H1 (cell line): ENCODE results near the gene ABCG1. TPM values are rescaled to one million over a fixed set of nuclear protein-coding genes. Genes with fewer than 3 reads are reported as not detected.

Experiments
- CTCF ChIA-PET: fragments of 300-600 bp; sonication (Branson Sonifier 250); formaldehyde crosslinking; loops from one replicate; lab custom pipeline; 2021; ENCODE audit not compliant: partially characterized antibody; lab: Charles Lee
- POLR2A ChIA-PET: fragments of 300-600 bp; sonication (Branson Sonifier 250); formaldehyde crosslinking; loops from one replicate; lab custom pipeline; 2021; ENCODE audit warnings: inconsistent platforms; ENCODE audit not compliant: partially characterized antibody; lab: Charles Lee
- DNase-seq, 2 experiments: peaks; one replicate each; pipeline versions ENCODE4 v3.0.0 to v3.0.0-alpha.2; 2010 to 2022; ENCODE audit warnings: low spot score in 2 of 2, low read depth in 1 of 2, mixed read lengths in 1 of 2
- FAIRE-seq: peaks from 2 replicates; lab custom pipeline; 2011; peaks lifted over from hg19 to GRCh38; lab: Jason Lieb, UNC
- H2AFZ ChIP-seq: 2 replicates; pipeline ENCODE4 v1.8.1; 2012; ENCODE audit warnings: low read length, inconsistent platforms
- H2AK5ac ChIP-seq: 2 replicates; pipeline ENCODE4 v1.6.1; 2013; ENCODE audit warnings: low read depth, low read length
- H2BK120ac ChIP-seq: replicated peaks from 2 replicates; pipeline ENCODE3; 2013; ENCODE audit warnings: low read depth, low read length, inconsistent platforms
- H2BK12ac ChIP-seq: 2 replicates; pipeline ENCODE4 v1.6.1; 2013; ENCODE audit warnings: low read depth, low read length
- H2BK15ac ChIP-seq: 2 replicates; pipeline ENCODE4 v1.6.1; 2013; ENCODE audit warnings: low read length
- H2BK20ac ChIP-seq: 2 replicates; pipeline ENCODE4 v1.6.1; 2013; ENCODE audit warnings: low read length
- H2BK5ac ChIP-seq: 2 replicates; pipeline ENCODE4 v1.6.1; 2013; ENCODE audit warnings: low read depth, low read length
- H3K14ac ChIP-seq: 2 replicates; pipeline ENCODE4 v1.6.1; 2013; ENCODE audit warnings: inconsistent platforms; ENCODE audit not compliant: insufficient read length
- H3K18ac ChIP-seq: 2 replicates; pipeline ENCODE4 v1.6.1; 2013; ENCODE audit warnings: low read length; ENCODE audit errors: extremely low read depth
- H3K23ac ChIP-seq: 2 replicates; pipeline ENCODE4 v1.6.1; 2013; ENCODE audit warnings: inconsistent platforms; ENCODE audit not compliant: insufficient read length
- H3K23me2 ChIP-seq: 2 replicates; pipeline ENCODE4 v1.6.1; 2013; ENCODE audit warnings: low read depth, low read length
- H3K27ac ChIP-seq: 2 replicates; pipeline ENCODE4 v1.6.1; 2011; ENCODE audit warnings: low read depth, low read length, inconsistent platforms
- H3K27me3 ChIP-seq, 4 experiments: replicated peaks in 1 of 4; 1 replicate in 1 of 4; 2 replicates in 3 of 4; pipeline versions ENCODE4 v1.6.1 to v1.8.1; 2011 to 2013; ENCODE audit warnings: low read length in 3 of 4, mild to moderate bottlenecking in 3 of 4, inconsistent platforms in 2 of 4, mixed read lengths in 2 of 4, moderate library complexity in 1 of 4; ENCODE audit not compliant: control insufficient read depth in 3 of 4, insufficient read depth in 3 of 4; ENCODE audit errors: extremely low read depth in 1 of 4
- H3K36me3 ChIP-seq, 4 experiments: 2 replicates each; pipeline versions ENCODE4 v1.6.1 to v1.8.1; 2011 to 2013; ENCODE audit warnings: mild to moderate bottlenecking in 4 of 4, low read length in 3 of 4, moderate library complexity in 2 of 4, control low read depth in 1 of 4, inconsistent platforms in 1 of 4; ENCODE audit not compliant: insufficient read depth in 4 of 4, control insufficient read depth in 2 of 4
- H3K4ac ChIP-seq: replicated peaks from 2 replicates; pipeline ENCODE3; 2013; ENCODE audit warnings: low read length, low read depth, mixed read lengths, inconsistent platforms; ENCODE audit not compliant: insufficient read length
- H3K4me1 ChIP-seq, 4 experiments: replicated peaks in 1 of 4; 1 replicate in 1 of 4; 2 replicates in 3 of 4; pipeline versions ENCODE4 v1.6.1 to v1.8.1; 2011 to 2013; ENCODE audit warnings: low read length in 3 of 4, inconsistent platforms in 2 of 4, mixed read lengths in 1 of 4; ENCODE audit not compliant: insufficient read depth in 4 of 4, control insufficient read depth in 3 of 4
- H3K4me2 ChIP-seq, 2 experiments: 2 replicates each; pipeline versions ENCODE4 v1.6.1 to v1.8.1; 2011 to 2013; ENCODE audit warnings: low read depth in 2 of 2, low read length in 2 of 2, control low read depth in 1 of 2, inconsistent platforms in 1 of 2, mild to moderate bottlenecking in 1 of 2; ENCODE audit not compliant: insufficient read depth in 1 of 2
- H3K4me3 ChIP-seq, 4 experiments: fragments of 200-600, 300-600 bp in 1 of 4; sonication (generic), shearing (Covaris generic), sonication (Bioruptor Twin) in 1 of 4; 2 replicates each; pipeline versions ENCODE4 v1.5.1 to v1.8.1; 2011 to 2016; ENCODE audit warnings: low read length in 4 of 4, low read depth in 3 of 4, control low read depth in 2 of 4, inconsistent platforms in 2 of 4, mild to moderate bottlenecking in 2 of 4, mixed read lengths in 1 of 4, moderate library complexity in 1 of 4; ENCODE audit not compliant: insufficient read depth in 2 of 4; ENCODE audit errors: extremely low read depth in 1 of 4
- H3K56ac ChIP-seq: replicated peaks from 2 replicates; pipeline ENCODE3; 2013; ENCODE audit warnings: low read depth, mild to moderate bottlenecking, mixed read lengths, low read length, inconsistent platforms; ENCODE audit not compliant: insufficient read length
- H3K79me1 ChIP-seq: 2 replicates; pipeline ENCODE4 v1.6.1; 2013; ENCODE audit warnings: low read depth, low read length, control low read depth
- H3K79me2 ChIP-seq, 2 experiments: 2 replicates each; pipeline versions ENCODE4 v1.6.1 to v1.8.1; 2012 to 2013; ENCODE audit warnings: low read length in 2 of 2, mild to moderate bottlenecking in 2 of 2, inconsistent platforms in 1 of 2; ENCODE audit not compliant: insufficient read depth in 2 of 2, control insufficient read depth in 1 of 2
- H3K9ac ChIP-seq, 4 experiments: replicated peaks in 1 of 4; 1 replicate in 1 of 4; 2 replicates in 3 of 4; pipeline versions ENCODE4 v1.6.1 to v1.8.1; 2011 to 2013; ENCODE audit warnings: low read depth in 3 of 4, low read length in 3 of 4, control low read depth in 2 of 4, mild to moderate bottlenecking in 2 of 4, moderate library complexity in 2 of 4, inconsistent platforms in 1 of 4; ENCODE audit errors: extremely low read depth in 1 of 4
- H3K9me3 ChIP-seq, 2 experiments: 2 replicates each; pipeline versions ENCODE4 v1.6.1 to v1.8.1; 2012 to 2013; ENCODE audit warnings: mild to moderate bottlenecking in 2 of 2, moderate library complexity in 2 of 2, control low read depth in 1 of 2, inconsistent platforms in 1 of 2, low read depth in 1 of 2, low read length in 1 of 2, mixed read lengths in 1 of 2; ENCODE audit not compliant: insufficient read depth in 2 of 2
- H4K20me1 ChIP-seq, 2 experiments: replicated peaks in 1 of 2; 2 replicates each; pipeline versions ENCODE3 to v1.8.1; 2011 to 2013; ENCODE audit warnings: inconsistent platforms in 2 of 2, low read length in 2 of 2, mild to moderate bottlenecking in 1 of 2; ENCODE audit not compliant: insufficient read depth in 2 of 2, control insufficient read depth in 1 of 2
- H4K5ac ChIP-seq: 2 replicates; pipeline ENCODE4 v1.6.1; 2013; ENCODE audit warnings: low read length, low read depth, mixed read lengths, inconsistent platforms; ENCODE audit not compliant: insufficient read length
- H4K8ac ChIP-seq: 2 replicates; pipeline ENCODE4 v1.8.0; 2013; ENCODE audit warnings: mild to moderate bottlenecking, moderate library complexity, low read length, inconsistent platforms; ENCODE audit not compliant: insufficient read depth; ENCODE audit errors: extremely low read depth
- H4K91ac ChIP-seq: replicated peaks from 2 replicates; pipeline ENCODE3; 2013; ENCODE audit warnings: low read length, mixed read lengths, inconsistent platforms; ENCODE audit not compliant: insufficient read length
- BACH1 ChIP-seq: IDR thresholded peaks from 2 replicates; pipeline ENCODE4 v1.6.1; 2012; ENCODE audit warnings: low read length, improper control_type of control experiment
- CREB1 ChIP-seq: IDR thresholded peaks from 2 replicates; pipeline ENCODE4 v1.6.1; 2012; ENCODE audit warnings: inconsistent platforms
- WGBS, 2 experiments: shearing (Covaris generic) in 1 of 2; methylation state at CpG; one replicate each; pipeline versions ENCODE4 v1.1.6 to v1.1.7; 2013 to 2015; ENCODE audit warnings: low lambda C conversion rate in 2 of 2, mixed read lengths in 2 of 2, inconsistent platforms in 1 of 2, low coverage in 1 of 2, missing lambda C conversion rate in 1 of 2; ENCODE audit not compliant: insufficient replicate concordance in 2 of 2, insufficient coverage in 1 of 2, insufficient read length in 1 of 2; ENCODE audit errors: extremely low coverage in 1 of 2, missing lambda C conversion rate in 1 of 2; 5-methylcytosine and 5-hydroxymethylcytosine counted together
- polyA plus RNA-seq, 7 experiments: library from polyadenylated mRNA; depleted of rRNA in 3 of 7; stranded (reverse) in 5 of 7; unstranded in 2 of 7; fragments of >200 nt in 5 of 7; fragments of 200-250 nt in 2 of 7; gene quantifications; 1 replicate in 5 of 7; 2 replicates in 1 of 7; 4 replicates in 1 of 7; pipeline versions ENCODE4 v1.2.1 to v1.2.3, GENCODE V29; 2011 to 2013; ENCODE audit warnings: missing spikeins in 2 of 7, mixed read lengths in 2 of 7
- total RNA-seq: library from RNA; stranded (reverse); fragmentation: NEBNext Ultra II Directional; extraction: Animal tissue kit (Norgen Biotek cat#: 25700); gene quantifications from 2 replicates; pipeline ENCODE4 v1.2.1, GENCODE V29; 2021

The ABCG1 gene
- total and polyA plus RNA-seq, 2 of the 8 experiments (the other 6 are each of a cell fraction or from before 2014, with no cell fraction given): 2.1 to 4.0 TPM

GRCh38 chr21:42237577-42237976 is 18.6 kb downstream of the ABCG1 start:
- H3K4me1 ChIP-seq: peaks cover 7 to 21% (median 13%) of the 10 kb centered on the region in 4 experiments
- H3K9me3 ChIP-seq: no peaks in the 10 kb centered on the region
- H3K4ac ChIP-seq: no peak overlapping the region
- ChIA-PET POLR2A (no interaction called here), CTCF (interaction anchor here (1.0 to 4.2 kb wide), 4 partner anchors 15 to 73 kb away, joined by 3 to 31 read pairs (median 3); no protein-coding TSS in a partner anchor)
- H3K4me3 ChIP-seq: no peak overlapping the region
- H2BK15ac ChIP-seq: no peak overlapping the region
- H3K4me2 ChIP-seq: no peak overlapping the region
- no peak for TF ChIP-seq BACH1
- TF ChIP-seq CREB1: no peak
- H4K8ac ChIP-seq: no peak overlapping the region
- H3K9ac ChIP-seq: no peak overlapping the region
- no peaks in the 10 kb centered on the region for H3K36me3 ChIP-seq
- no peak overlapping the region for H3K14ac ChIP-seq
- 0 out of 2 replicates have a peak overlapping the region, but pooled peaks have one; percentile 66 for H2AK5ac ChIP-seq
- peaks cover 0 to 24% (median 20%) of the 10 kb centered on the region in 4 experiments; a peak in 5 of 7 replicates for H3K27me3 ChIP-seq
- no peak overlapping the region for H2BK20ac ChIP-seq
- no peak overlapping the region for H3K56ac ChIP-seq
- H3K79me2 ChIP-seq: no peaks in the 10 kb centered on the region
- no peak overlapping the region for H3K23ac ChIP-seq
- no peak overlapping the region for H2AFZ ChIP-seq
- H3K18ac ChIP-seq: no peak overlapping the region
- no peak overlapping the region for H2BK5ac ChIP-seq
- peaks cover 0 to 1% of the 10 kb centered on the region in 2 experiments for H4K20me1 ChIP-seq
- H2BK12ac ChIP-seq: no peak overlapping the region
- H4K5ac ChIP-seq: no peak overlapping the region
- no peak overlapping the region for H4K91ac ChIP-seq
- H3K79me1 ChIP-seq: no peaks in the 10 kb centered on the region
- H3K27ac ChIP-seq: no peak overlapping the region
- 89% methylated on average over 3 of the region's 3 CpGs; no CpG with 5 or more reads in 1 of the 2 experiments for WGBS, 2 experiments
- H2BK120ac ChIP-seq: no peak overlapping the region
- FAIRE-seq (no peak), DNase-seq (no peak)
- peaks cover 5% of the 10 kb centered on the region; the same call in 1 of the 2 replicates for H3K23me2 ChIP-seq
